Natural killer cell (primary cell): ENCODE measurements around the gene ART4. TPM values are rescaled to one million over a fixed set of nuclear protein-coding genes. Genes with fewer than 3 reads are reported as not detected.

ENCODE experiments used
- total RNA-seq, 4 donors: library from RNA; stranded (reverse); fragments of 120-200 nt in 1 of 4; gene quantifications; one replicate each; pipeline versions ENCODE4 v1.2.3 to v1.2.4, GENCODE V29; 2013 to 2022

ART4 gene
- total RNA-seq, 3 donors from 2014 or later (not counting 1 experiment from before 2014, with no cell fraction given) = not detected

Other genes with a start within 250 kb of the ART4 start
- not detected for gene GUCY2C, start 146.9 kb downstream of the ART4 start, total RNA-seq
- 100 to 1,000 TPM; 130 to 159 (median 134) TPM for gene WBP11, start 40.0 kb downstream of the ART4 start, total RNA-seq
- under 1 TPM; 0.28 to 0.79 (median 0.33) TPM for gene C12orf60, start 39.9 kb downstream of the ART4 start, total RNA-seq
- not detected for gene SMCO3, start 29.3 kb downstream of the ART4 start, total RNA-seq
- gene MGP, start 42.3 kb upstream of the ART4 start, total RNA-seq = 1 to 10 TPM in 1 of 3 donors, under 1 TPM in 1, not detected in 1; 0.89 to 1.1 TPM
- 10 to 100 TPM in 2 of 3 donors, 1 to 10 TPM in 1; 9.8 to 15.2 (median 12.3) TPM for gene ERP27, start 95.0 kb upstream of the ART4 start, total RNA-seq
- gene ARHGDIB, start 118.1 kb upstream of the ART4 start, total RNA-seq = 100 to 1,000 TPM; 838 to 962 (median 929) TPM
- not detected for gene PDE6H, start 129.5 kb upstream of the ART4 start, total RNA-seq